HG02840 (cell line): ENCODE measurements around the gene IL17C.
"Not testable (repeated sequence)": the region's sequence is repeated elsewhere in the genome, so short reads cannot be mapped to it uniquely, and the experiment has no call there.

Experiments
- ATAC-seq: cut with Tn5 transposase; IDR thresholded peaks from one replicate; pipeline ENCODE4 v1.9.1; 2021; ENCODE audit warnings: mild to moderate bottlenecking, moderate library complexity, moderate number of reproducible peaks; ENCODE audit not compliant: unreplicated experiment, low FRiP score

IL17C gene

DNA sequence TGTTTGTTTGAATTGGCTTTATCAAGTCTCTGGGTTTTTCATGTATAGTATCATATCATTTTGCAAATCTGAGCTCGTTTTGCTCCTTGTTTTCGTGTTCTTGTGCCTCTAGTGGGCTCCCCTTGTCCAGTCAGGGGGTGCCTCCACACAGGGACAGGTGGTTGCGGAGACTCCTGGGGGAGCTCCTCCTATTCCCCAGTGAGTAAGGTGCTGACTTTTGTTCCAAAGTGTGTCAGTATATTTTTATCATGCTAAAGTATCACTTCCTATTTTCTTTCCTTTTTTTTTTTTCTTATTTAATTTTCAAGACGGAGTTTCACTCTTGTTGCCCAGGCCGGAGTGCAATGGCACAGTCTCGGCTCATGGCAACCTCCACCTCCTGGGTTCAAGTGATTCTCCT, 30.3 kb upstream of the IL17C start:
- no peak for ATAC-seq

DNA sequence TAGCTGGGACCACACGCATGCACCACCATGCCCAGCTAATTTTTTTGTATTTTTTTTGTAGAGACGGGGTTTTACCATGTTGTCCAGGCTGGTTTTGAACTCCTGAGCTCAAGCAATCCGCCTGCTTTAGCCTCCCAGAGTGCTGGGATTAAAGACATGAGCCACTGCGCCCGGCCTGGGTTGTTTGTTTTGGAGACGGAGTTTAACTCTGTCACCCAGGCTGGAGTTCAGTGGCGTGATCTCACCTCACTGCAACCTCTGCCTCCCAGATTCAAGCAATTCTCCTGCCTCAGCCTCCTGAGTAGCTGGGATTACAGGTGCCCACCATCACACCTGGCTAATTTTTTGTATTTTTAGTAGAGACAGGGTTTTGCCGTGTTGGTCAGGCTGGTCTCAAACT, 28.9 kb upstream of the IL17C start:
- not testable (repeated sequence) for ATAC-seq

DNA sequence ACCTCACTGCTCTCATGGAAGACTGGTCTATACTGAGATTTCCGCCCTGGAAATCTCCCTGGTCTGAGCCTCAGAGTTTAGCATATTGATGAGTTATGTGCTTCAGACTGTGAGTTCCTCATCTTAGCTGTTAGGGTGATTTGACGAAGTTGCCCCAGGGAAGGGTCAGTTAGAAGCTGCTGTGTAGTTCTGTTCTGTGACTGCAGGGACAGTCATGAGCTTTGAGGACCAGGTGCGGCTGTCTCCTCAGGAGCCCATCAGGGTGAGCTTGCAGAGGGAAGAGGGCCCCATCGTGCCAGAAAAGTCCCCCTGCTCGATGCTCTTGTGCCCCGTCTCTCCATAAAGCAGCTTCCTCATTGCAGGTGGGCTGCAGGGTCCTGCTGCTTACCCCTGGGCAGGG, 28.3 kb upstream of the IL17C start:
- ATAC-seq = no peak

DNA sequence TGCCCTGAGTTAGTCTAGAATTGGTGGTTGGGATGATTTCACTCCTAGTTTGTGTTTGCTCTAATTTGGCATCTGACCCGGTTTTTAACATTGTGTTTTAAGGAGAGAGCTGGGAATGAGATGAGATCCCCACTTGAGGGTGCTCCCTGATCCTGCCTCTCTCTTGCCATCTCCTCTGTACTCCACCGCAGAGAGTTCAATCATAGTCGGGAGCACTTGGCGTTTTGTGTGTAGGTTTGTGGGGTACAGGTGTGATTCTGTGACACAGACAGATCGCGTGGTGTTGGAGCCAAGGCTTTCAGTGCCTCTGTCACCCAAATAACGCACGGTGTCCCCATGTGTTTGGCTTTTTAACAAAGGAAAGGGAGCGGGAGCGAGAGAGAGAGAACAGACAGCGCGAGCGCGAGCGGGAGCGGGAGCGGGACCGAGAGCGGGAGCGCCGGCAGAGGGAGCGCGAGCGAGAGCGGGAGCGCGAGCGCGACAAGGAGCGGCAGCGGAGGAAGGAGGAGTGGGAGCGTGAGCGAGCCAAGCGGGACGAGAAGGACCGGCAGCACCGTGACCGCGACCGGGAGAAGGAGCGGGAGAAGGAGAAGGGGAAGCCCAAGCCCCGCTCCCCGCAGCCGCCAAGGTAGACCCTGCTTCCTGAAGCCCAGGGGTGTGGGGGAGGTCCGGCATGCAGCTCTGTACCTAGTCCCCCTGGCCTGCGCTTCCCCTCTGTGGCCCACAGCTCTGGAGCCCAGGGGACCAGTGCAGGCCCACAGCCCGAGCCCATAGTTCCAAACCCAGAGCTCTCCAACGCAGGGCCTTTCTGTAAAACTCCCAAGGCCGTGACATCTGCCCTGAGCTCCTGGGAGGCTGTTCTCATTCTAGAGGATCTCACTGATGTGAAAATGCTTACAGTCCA, 27.2 kb upstream of the IL17C start:
- no peak for ATAC-seq

DNA sequence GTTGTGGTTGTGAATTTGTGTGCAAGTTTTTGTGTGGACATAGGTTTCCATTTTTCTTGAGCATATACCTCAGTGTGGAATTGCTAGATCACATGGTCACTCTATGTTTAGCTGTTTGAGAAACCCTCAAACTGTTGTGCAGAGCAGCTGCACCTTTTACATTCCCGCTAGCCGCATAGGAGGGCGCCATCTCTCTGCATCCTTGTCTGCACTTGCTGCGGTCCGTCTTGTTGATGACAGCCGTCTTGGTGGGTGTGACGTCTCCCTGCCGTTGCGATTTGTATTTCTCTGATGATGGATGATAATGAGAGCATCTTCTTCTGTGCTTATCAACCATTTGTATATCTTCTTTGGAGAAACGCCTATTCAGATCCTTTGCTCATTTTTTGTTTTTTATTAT, 25.1 kb upstream of the IL17C start:
- no peak for ATAC-seq

DNA sequence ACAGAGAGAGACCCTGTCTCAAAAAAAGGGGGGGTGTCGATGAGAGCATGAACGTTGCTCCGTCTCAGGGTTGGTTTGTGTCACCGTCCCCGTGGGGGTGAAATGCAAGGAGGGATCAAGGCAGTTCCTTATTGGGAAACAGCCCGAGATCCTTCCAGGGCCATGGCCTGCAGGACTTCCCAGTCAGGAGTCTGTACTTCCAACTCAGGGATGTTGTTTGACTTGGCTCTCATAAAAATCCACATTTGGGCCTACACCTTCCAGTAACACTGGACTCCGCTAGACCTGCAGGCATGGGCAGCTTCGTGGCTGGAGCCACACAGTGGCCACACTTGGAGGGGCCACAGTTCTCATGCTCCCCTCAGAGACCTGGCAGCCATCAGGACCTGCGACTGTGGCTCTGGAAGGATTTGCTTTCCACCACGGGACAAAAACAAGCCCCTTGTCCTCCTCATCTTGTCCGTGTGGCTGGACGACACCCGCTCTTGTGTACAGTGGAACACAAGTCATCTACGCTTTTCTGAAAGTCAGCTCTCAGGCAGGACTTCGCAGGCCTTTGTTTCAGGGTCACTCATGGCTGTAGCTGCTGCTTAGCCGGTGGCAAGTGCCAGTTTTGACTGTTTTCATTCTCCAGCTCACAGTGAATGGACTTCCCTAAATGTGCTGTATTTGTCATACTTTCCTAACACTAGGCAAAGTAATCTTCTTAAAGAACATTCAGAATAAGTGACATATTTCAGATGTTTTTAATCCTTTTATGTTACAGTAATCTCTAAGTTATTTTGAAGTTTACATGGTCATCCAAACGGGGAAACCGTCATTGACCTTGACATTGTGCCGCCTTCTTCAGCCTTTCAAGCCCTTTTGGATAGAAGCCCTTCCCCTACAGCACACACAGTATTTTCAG, 24.2 kb upstream of the IL17C start:
- no peak for ATAC-seq

DNA sequence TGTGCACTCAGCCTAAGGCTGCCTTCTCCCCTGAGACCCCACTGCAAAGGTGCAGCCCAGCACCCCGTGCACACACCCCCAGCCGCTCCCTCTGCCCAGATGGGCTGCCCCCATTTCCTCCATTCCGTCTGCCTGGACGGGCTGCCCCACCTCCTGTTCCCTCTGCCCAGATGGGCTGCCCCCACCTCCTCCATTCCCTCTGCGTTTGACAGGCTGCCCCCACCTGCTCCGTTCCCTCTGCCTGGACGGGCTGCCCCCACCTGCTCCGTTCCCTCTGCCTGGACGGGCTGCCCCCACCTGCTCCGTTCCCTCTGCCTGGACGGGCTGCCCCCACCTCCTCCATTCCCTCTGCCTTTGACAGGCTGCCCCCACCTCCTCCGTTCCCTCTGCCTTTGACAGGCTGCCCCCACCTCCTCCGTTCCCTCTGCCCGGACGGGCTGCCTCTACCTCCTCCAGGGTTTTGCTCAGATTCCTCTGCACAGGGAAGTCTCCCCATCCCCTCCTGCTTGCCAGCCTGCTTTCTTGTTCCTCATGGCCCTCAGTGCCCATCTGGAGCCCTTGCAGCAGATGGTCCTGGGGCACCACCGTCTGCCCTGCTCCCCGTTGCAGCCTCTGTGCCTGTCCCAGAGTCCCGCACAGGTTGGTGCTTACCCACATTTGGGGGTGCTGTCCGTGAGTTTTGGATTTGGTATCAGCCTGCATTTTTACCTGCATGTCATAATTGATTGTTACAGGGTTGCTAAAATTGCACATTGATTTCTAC, 23.4 kb upstream of the IL17C start:
- no peak for ATAC-seq

DNA sequence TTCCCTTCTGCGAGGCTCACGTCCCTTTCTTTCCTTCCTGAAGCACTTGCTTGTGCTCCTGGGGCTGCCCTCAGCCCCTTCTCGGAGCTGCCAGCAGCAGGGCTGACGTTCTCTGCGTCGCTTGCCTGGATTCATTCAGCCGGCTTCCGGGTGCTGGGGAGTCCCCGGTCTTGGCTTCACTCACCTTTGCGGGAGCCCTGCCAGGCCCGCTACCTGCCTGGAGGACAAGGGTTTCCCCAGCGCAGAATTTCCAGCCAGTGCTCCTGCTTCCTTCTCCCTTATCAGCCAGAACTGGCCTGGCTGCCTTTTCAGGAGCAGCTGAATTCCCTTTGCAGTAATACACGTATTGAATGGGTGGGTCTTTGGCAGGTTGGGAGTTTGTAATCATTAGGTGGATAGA, 22.1 kb upstream of the IL17C start:
- no peak for ATAC-seq

DNA sequence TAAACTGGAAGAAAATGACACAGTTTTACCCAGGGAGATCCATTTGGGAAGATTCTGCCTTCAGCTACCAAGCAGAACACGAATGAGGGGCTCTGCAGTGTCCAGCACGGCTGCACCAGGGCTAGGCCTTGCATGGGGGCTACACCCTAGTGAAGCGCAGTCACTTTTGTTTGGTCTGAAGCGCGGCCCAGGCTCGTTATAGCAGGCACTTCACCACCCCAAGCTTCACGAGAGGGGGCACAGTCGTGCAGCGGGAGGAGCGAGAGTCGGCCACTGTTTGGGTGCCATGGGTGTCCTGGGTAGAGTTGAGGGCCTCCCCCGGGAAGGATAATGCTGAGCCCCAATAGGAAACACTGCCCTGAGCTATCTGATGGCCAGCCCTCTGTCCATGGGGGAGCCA, 21.6 kb upstream of the IL17C start:
- no peak for ATAC-seq

DNA sequence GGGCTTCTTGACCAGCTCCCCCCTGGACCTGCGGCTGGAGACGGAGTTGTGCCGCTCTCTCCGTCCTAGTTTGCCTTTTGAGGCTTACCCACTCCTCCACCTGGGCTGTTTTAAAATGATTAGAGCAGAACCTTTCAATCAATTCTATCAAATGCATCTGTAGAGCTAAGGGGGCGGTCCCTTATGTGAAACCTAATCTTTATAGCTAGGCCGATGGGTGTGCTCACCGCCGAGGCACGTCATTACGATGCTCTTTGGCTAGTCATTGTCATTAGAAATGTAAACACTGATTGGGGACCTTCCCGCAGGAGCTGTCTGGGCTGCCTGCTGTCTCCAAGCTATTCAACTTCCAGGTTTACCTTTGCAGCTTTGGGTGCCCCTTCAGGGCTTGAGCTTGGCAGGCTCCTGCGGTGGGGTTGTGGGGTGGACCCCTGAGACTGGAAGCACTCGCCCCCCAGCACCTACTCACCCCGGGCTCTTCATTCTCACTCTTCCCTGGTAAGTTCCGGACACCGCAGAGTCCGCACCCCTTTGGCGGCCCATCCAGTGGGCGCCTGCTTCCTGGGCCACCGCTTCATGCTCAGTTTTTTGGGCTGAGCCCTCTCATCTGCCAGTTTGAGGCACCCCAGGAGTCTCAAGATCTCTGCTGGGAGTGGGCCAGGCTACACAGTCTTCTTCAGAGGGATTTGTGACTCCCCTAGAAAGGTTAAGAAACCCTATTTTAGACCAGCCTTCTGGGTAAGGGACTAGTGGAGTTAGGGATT, 20.9 kb upstream of the IL17C start:
- ATAC-seq = no peak

DNA sequence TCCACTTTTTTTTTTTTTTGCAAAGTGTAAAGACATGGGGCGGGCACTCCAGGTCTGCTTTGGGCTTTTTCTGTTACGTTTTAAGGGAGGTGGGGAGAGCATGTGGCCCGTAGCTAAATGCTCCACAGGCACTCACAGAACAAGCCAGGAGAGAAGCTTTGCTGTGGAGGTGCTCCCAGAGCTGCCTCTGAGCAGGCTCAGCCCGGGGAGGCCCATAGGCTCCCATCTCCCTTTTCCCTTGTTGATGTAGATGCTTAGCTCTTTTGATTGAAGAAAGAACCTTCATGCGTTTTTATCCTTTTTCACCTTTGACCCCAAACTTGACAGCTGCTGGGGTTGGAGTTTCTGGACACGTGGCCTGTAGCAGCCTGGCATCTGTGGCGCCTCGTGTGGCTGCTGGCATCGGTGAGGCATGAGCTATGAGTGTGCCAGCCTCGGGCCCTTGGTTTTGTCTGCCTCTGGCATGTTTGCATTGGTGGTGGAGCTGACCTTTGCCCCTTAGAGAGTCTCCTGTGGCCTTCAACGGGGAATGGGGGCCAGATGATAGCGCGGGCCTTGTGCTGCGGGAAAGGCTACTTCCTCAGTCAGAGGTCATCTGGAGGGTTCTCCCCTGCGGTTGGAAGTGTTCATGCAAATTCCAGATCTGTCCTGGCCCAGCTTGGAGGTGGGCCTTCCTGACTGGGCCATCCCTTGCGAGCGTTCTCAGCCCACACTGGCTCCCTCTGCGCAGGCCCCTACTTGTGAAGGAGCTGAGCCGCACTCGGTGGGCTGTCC, 20.0 kb upstream of the IL17C start:
- no peak for ATAC-seq

DNA sequence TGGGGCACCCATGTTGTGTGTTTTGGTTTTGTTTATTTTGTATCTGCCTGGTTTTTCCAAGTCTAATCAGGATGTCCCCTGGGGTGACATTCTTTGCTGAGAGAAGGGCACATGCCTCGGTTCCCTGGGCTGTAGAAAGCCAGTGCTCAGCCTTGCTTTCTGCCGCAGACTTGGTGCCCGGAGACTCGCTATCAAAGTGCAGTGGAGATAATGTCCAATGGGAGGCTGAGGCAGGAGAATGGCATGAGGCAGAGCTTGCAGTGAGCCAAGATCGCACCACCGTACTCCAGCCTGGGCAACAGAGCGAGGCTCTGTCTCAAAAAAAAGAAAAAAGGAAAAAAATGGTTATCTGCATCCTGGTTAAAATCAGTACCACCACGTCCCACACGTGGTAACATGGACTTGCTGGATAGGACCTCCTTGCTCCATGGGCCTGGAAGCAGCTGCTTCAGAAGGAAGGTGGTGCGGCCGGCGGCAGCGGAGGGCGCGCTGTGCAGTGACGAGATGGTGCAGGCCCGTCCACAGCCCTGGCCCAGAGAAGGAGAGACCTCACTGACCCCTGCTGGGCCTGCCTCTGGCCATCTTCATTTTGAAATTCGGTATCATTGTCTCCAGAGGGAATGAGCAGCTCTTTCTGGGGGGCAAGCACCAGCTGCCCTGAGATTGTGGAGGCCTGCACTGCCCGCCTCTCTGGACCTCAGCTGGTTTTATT, 19.3 kb upstream of the IL17C start:
- ATAC-seq = no peak

DNA sequence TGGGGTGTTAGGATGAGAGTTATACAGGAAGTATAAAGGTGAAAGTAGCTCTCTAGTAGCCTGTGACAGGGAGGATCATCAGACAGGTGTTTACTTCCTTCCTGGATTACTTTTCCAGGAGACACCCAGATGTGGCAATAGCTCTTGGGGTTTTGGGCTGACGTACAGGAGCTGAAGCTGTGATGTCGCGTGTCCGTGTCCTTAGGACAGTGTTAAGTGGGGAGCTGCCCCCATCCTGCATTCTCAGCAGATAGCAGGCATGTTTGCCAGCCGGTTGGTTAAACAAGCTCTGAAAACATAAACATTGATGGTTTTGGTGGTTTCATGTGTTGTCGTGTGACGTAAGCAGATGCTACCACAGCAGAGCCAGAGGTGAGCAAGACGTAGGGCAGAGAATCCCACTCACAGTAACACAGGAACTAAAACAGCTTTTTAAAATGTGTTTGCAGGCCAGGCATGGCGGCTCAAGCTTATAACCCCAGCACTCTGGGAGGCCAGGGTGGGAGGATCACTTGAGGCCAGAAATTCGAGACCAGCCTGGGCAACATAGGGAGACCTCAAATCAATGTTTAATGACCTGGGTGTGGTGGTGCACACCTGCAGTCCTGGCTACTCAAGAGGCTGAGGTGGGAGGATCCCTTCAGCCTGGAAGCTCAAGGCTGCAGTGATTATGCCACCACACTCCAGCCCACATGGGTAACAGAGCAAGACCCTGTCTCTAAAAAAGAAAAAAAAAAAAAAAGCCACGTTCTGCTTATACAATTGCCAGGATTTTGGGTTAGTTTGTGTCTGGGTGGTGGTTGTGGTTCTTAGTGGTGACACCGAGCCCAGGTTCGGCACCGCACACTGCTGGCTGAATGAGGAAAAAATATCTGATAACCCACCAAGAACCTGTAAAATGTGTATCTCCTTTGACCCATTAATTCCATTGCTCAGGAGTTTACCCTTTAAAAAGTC, 18.2 kb upstream of the IL17C start:
- ATAC-seq = no peak

DNA sequence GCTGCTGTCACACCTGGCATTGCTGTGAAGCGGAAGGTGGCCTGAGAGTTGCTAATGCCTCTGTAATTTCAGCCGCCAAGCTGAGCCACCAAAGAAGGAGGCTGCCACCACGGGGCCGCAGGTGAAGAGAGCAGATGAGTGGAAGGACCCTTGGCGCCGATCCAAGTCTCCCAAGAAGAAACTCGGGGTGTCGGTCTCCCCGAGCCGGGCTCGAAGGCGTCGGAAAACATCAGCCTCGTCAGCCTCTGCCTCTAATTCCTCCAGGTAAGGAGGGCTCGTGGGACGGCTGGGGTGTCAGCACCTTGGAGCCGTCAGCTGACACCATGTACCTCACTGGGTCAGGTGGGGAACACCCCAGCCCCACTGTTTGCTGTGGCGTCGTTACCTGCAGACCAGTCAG, 16.2 kb upstream of the IL17C start:
- ATAC-seq = no peak

DNA sequence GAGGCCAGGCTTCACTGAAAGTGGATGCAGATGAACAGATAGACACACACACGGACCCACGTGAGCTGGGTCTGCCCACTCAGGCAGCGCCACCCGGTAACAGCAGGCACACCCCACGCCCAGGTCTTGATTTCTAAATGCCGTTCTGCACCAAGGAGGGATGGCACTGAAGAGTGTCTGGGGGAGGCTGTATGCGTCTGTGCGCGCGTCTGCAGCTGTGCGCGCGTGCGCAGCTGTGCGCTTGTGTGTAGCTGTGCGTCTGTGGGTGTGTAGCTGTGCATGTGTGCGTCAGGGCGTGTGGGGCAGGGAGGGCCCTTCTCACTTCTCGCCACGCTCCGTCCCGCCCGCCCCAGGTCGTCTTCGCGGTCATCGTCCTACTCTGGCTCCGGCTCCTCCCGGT, 15.5 kb upstream of the IL17C start:
- ATAC-seq = no peak

DNA sequence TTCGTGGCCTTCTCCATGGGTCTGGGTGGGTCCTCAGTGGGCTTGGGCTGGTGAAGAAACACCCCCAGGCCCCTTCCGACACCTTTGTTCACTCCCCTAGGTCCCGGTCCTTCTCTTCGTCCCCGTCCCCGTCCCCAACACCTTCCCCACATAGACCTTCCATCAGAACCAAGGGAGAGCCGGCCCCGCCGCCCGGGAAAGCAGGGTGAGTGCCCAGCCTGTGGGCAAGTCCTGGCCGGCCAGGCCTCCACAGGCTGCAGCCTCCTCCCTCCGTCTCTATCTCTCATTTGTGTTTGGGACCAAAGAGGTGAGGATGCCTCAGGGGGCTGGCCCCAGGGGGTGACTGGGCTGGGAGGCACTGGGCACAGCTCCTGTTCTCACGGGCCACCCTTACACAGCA, 14.5 kb upstream of the IL17C start:
- no peak for ATAC-seq

DNA sequence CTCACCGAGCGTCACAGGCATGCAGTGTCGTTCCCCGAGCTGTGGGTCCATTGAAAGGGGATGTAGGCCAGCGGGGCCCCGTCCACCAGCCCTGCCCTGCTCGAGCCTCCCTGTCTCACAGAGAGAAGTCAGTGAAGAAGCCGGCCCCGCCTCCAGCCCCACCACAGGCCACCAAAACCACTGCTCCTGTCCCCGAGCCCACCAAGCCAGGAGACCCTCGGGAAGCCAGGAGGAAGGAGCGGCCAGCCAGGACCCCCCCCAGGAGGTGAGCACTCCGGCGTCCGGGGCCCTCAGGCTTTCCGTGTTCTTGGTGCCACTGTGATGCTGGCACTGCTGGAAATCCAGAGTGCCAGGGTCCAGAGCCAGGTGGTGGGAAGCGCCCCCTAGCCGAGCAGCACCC, 13.9 kb upstream of the IL17C start:
- ATAC-seq = no peak
